Fibroblast of skin of left quadriceps (primary cell): Measurements from ENCODE around the gene NPEPL1.

ENCODE experiments used
- DNase-seq, 2 experiments: peaks; one replicate each; pipeline ENCODE4 v3.0.0-alpha.2; 2013; ENCODE audit warnings: low read depth in 2 of 2

NPEPL1 gene

GRCh38 chr20:58700121-58700821, 7.7 kb downstream of the NPEPL1 start:
- DNase-seq = no peak

GRCh38 chr20:58700823-58701222, 8.2 kb downstream of the NPEPL1 start:
- DNase-seq = no peak

- no peak for DNase-seq
Measured at GRCh38 chr20:58701431-58702160, 9.0 kb downstream of the NPEPL1 start.

- no peak for DNase-seq
Measured at GRCh38 chr20:58702161-58702510, 9.5 kb downstream of the NPEPL1 start.

- no peak for DNase-seq
Measured at GRCh38 chr20:58702859-58703648, 10.5 kb downstream of the NPEPL1 start.

- no peak for DNase-seq
Measured at GRCh38 chr20:58703765-58704371, 11.3 kb downstream of the NPEPL1 start.

- DNase-seq = no peak
Measured at GRCh38 chr20:58705208-58705926, 12.8 kb downstream of the NPEPL1 start.

GRCh38 chr20:58706150-58706892, 13.7 kb downstream of the NPEPL1 start:
- no peak for DNase-seq

- DNase-seq = no peak
Measured at GRCh38 chr20:58706975-58707681, 14.5 kb downstream of the NPEPL1 start.

- DNase-seq = no peak
Measured at GRCh38 chr20:58707770-58708169, 15.2 kb downstream of the NPEPL1 start.

- no peak for DNase-seq
Measured at GRCh38 chr20:58708246-58708931, 15.8 kb downstream of the NPEPL1 start.

GRCh38 chr20:58709013-58709702, 16.6 kb downstream of the NPEPL1 start:
- no peak for DNase-seq

GRCh38 chr20:58709703-58710039, 17.1 kb downstream of the NPEPL1 start:
- DNase-seq = no peak

- DNase-seq = no peak
Measured at GRCh38 chr20:58710481-58711265, 18.1 kb downstream of the NPEPL1 start.

- no peak for DNase-seq
Measured at GRCh38 chr20:58711266-58712051, 18.9 kb downstream of the NPEPL1 start.

- no peak for DNase-seq
Measured at GRCh38 chr20:58712151-58712791, 19.7 kb downstream of the NPEPL1 start.
